Measurements from ENCODE around the gene RNF112. TPM values are rescaled to one million over a fixed set of nuclear protein-coding genes. Genes with fewer than 3 reads are reported as not detected.

RNF112 gene
- total and polyA plus RNA-seq, 2 of the 8 experiments (the other 6 are each of a cell fraction or from before 2014, with no cell fraction given): 1.1 to 2.2 TPM

DNA sequence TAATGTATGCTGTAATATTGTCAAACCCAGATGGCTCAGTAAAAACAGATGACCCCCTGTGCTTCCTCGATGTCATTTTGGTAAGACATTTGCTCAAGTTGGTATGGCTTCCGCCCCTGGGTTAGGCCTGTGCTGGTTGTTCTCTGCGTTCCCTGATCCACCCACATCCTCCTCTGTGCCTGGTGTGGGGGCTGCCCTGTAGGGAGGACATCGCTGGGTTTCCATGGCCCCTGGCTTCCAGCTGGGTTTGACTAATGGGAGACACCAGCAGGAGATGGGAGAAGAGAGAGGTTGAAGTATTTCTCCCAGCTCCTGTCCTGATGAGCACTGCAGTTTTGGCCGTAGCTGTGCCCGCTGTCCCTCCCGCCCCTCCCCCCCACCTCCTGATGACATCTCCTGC, 19.6 kb upstream of the RNF112 start:
- DNase-seq (ENCODE audit: low read depth in 1 of 2, low spot score in 2 of 2): no peak
- Histone ChIP-seq H3K27me3 (replicated peaks in 1 of 4; ENCODE audit: control insufficient read depth in 3 of 4, extremely low read depth in 1 of 4, insufficient read depth in 3 of 4, low read length in 3 of 4) (no peaks in the 10 kb centered on the region), H3K79me2 (ENCODE audit: control insufficient read depth in 1 of 2, insufficient read depth in 2 of 2, low read length in 2 of 2) (no peaks in the 10 kb centered on the region), H3K4ac (replicated peaks; ENCODE audit: insufficient read length, low read depth, low read length) (no peak overlapping the region), H2BK15ac (ENCODE audit: low read length) (no peak overlapping the region), H3K23me2 (ENCODE audit: low read depth, low read length) (peaks cover 3% of the 10 kb centered on the region; the same call in 1 of the 2 replicates), H3K56ac (replicated peaks; ENCODE audit: insufficient read length, low read depth, low read length) (no peak overlapping the region), H2BK5ac (ENCODE audit: low read depth, low read length) (no peak overlapping the region), H4K91ac (replicated peaks; ENCODE audit: insufficient read length, low read length) (peak overlapping the region; percentile 48), H3K4me1 (replicated peaks in 1 of 4; ENCODE audit: control insufficient read depth in 3 of 4, insufficient read depth in 4 of 4, low read length in 3 of 4) (peaks cover 8 to 18% (median 13%) of the 10 kb centered on the region in 4 experiments), H3K4me2 (ENCODE audit: insufficient read depth in 1 of 2, low read depth in 2 of 2, low read length in 2 of 2) (no peak overlapping the region), H2BK20ac (ENCODE audit: low read length) (no peak overlapping the region), H3K36me3 (ENCODE audit: control insufficient read depth in 2 of 4, insufficient read depth in 4 of 4, low read length in 3 of 4) (no peaks in the 10 kb centered on the region), H4K20me1 (replicated peaks in 1 of 2; ENCODE audit: control insufficient read depth in 1 of 2, insufficient read depth in 2 of 2, low read length in 2 of 2) (no peaks in the 10 kb centered on the region), H3K4me3 (ENCODE audit: extremely low read depth in 1 of 4, insufficient read depth in 2 of 4, low read depth in 3 of 4, low read length in 4 of 4) (no peak overlapping the region), H3K18ac (ENCODE audit: extremely low read depth, low read length) (no peak overlapping the region), H4K8ac (ENCODE audit: extremely low read depth, insufficient read depth, low read length) (no peak overlapping the region), H3K27ac (ENCODE audit: low read depth, low read length) (no peak overlapping the region), H2AK5ac (ENCODE audit: low read depth, low read length) (no peak overlapping the region), H2BK120ac (replicated peaks; ENCODE audit: low read depth, low read length) (no peak overlapping the region), H2BK12ac (ENCODE audit: low read depth, low read length) (peak overlapping the region; percentile 72; the same call in 1 of the 2 replicates), H3K9ac (replicated peaks in 1 of 4; ENCODE audit: extremely low read depth in 1 of 4, low read depth in 3 of 4, low read length in 3 of 4) (no peak overlapping the region), H4K5ac (ENCODE audit: insufficient read length, low read depth, low read length) (no peak overlapping the region), H3K23ac (ENCODE audit: insufficient read length) (no peak overlapping the region), H2AFZ (ENCODE audit: low read length) (no peak overlapping the region), H3K79me1 (ENCODE audit: low read depth, low read length) (no peaks in the 10 kb centered on the region), H3K9me3 (ENCODE audit: insufficient read depth in 2 of 2, low read depth in 1 of 2, low read length in 1 of 2) (no peaks in the 10 kb centered on the region), H3K14ac (ENCODE audit: insufficient read length) (no peak overlapping the region)
- ChIA-PET CTCF (ENCODE audit: partially characterized antibody) (interaction anchor here (1.1 kb wide), 1 partner anchor 29 kb away, joined by 4 read pairs; the partner anchor contains the start of gene B9D1), POLR2A (ENCODE audit: partially characterized antibody) (interaction anchor here (1.0 to 1.7 kb wide), 3 partner anchors 11 to 53 kb away, joined by 3 to 4 read pairs (median 3); no protein-coding TSS in a partner anchor)
- 88% methylated on average over 4 of the region's 7 CpGs; no CpG with 5 or more reads in 1 of the 2 experiments for WGBS, 2 experiments (ENCODE audit: extremely low coverage in 1 of 2, insufficient coverage in 1 of 2, insufficient read length in 1 of 2, insufficient replicate concordance in 2 of 2, low coverage in 1 of 2, low lambda C conversion rate in 2 of 2, missing lambda C conversion rate in 1 of 2)
- no peak for FAIRE-seq
- TF ChIP-seq SIX5 (IDR thresholded peaks at IDR 0.05; ENCODE audit: low read depth, low read length) (no peak), SIN3A (conservative IDR thresholded peaks at IDR 0.05 in 1 of 2, IDR thresholded peaks at IDR 0.05 in 1 of 2; ENCODE audit: low read depth in 1 of 2, low read length in 2 of 2) (no peak), KDM4A (IDR thresholded peaks at IDR 0.05; ENCODE audit: low read depth, low read length, severe bottlenecking) (no peak), RFX5 (IDR thresholded peaks at IDR 0.05; ENCODE audit: borderline replicate concordance, low read depth, low read length) (no peak), RNF2 (IDR thresholded peaks at IDR 0.05; ENCODE audit: borderline replicate concordance, low read depth, low read length, missing control alignments, poor library complexity, severe bottlenecking) (no peak), CREB1 (IDR thresholded peaks at IDR 0.05) (no peak), EP300 (IDR thresholded peaks at IDR 0.05; ENCODE audit: borderline replicate concordance in 1 of 2, low read depth in 2 of 2, low read length in 2 of 2) (no peak), TAF1 (IDR thresholded peaks at IDR 0.05; ENCODE audit: low read depth, low read length) (no peak)
- TF ChIP-seq, protein P1, sequence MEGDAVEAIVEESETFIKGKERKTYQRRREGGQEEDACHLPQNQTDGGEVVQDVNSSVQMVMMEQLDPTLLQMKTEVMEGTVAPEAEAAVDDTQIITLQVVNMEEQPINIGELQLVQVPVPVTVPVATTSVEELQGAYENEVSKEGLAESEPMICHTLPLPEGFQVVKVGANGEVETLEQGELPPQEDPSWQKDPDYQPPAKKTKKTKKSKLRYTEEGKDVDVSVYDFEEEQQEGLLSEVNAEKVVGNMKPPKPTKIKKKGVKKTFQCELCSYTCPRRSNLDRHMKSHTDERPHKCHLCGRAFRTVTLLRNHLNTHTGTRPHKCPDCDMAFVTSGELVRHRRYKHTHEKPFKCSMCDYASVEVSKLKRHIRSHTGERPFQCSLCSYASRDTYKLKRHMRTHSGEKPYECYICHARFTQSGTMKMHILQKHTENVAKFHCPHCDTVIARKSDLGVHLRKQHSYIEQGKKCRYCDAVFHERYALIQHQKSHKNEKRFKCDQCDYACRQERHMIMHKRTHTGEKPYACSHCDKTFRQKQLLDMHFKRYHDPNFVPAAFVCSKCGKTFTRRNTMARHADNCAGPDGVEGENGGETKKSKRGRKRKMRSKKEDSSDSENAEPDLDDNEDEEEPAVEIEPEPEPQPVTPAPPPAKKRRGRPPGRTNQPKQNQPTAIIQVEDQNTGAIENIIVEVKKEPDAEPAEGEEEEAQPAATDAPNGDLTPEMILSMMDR (IDR thresholded peaks at IDR 0.05; ENCODE audit: control extremely low read depth in 1 of 3, insufficient read depth in 1 of 3, low read depth in 1 of 3, low read length in 3 of 3): no peak
- TF ChIP-seq, protein P2, sequence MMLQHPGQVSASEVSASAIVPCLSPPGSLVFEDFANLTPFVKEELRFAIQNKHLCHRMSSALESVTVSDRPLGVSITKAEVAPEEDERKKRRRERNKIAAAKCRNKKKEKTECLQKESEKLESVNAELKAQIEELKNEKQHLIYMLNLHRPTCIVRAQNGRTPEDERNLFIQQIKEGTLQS (IDR thresholded peaks at IDR 0.05; ENCODE audit: insufficient read depth, low read depth, low read length): no peak

Data from H1 (cell line).